ENCODE measurements around the gene PPP1R12C. TPM values are rescaled to one million over a fixed set of nuclear protein-coding genes. Genes with fewer than 3 reads are reported as not detected.

Gene PPP1R12C
- total RNA-seq, 3 donors from 2014 or later, result 68.3 to 148 (median 91.7) TPM

DNA sequence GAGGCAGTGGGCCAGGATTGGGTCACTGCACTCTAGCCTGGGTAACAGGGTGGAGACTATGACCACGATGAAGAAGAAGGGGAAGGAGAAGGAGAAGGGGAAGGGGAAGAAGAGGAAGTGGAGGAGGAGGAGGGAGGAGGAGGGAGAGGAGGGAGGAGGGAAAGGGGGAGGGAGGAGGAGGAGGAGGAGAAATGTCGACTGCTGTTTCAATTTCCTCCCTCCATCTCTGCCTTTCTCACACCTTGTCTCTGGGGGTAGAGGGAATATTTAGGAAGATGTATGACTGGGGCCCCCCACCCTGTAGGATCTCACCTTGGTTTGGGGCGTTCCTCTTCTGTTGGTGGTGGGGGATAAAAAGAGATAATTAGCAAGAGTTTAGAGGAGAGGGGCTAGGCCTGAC, 27.8 kb upstream of the PPP1R12C start:
- H3K4me1 ChIP-seq, result no peaks in the 10 kb centered on the region
- TF ChIP-seq CTCF (IDR thresholded peaks at IDR 0.05) (no peak), POLR2A (IDR thresholded peaks at IDR 0.05) (no peak), POLR2AphosphoS5 (IDR thresholded peaks at IDR 0.05) (no peak)
- H3K27me3 ChIP-seq, result peaks cover 7 to 87% of the 10 kb centered on the region in 2 donors
- no peaks in the 10 kb centered on the region for H3K9me3 ChIP-seq
- no peak for DNase-seq (ENCODE audit: low spot score in 2 of 2)
- H3K36me3 ChIP-seq, result no peaks in the 10 kb centered on the region
- H3K4me3 ChIP-seq, result no peak overlapping the region
- no peak overlapping the region for H3K27ac ChIP-seq
- intact Hi-C loops (cut with DNase I; ENCODE audit: low total_unique reads), result loop anchor here (5.0 kb wide), 1 partner anchor 97 kb away; no protein-coding TSS in a partner anchor

GRCh38 chr19:55141696-55142095, 24.3 kb upstream of the PPP1R12C start:
- Histone ChIP-seq H3K36me3 (no peaks in the 10 kb centered on the region), H3K9me3 (no peaks in the 10 kb centered on the region), H3K27me3 (peaks cover 7 to 66% of the 10 kb centered on the region in 2 donors), H3K27ac (no peak overlapping the region), H3K4me3 (no peak overlapping the region), H3K4me1 (no peaks in the 10 kb centered on the region)
- intact Hi-C loops (cut with DNase I; ENCODE audit: low total_unique reads), result no loop called here
- DNase-seq (ENCODE audit: low spot score in 2 of 2), result no peak
- TF ChIP-seq CTCF (IDR thresholded peaks at IDR 0.05) (no peak), POLR2AphosphoS5 (IDR thresholded peaks at IDR 0.05) (no peak), POLR2A (IDR thresholded peaks at IDR 0.05) (no peak)

DNA sequence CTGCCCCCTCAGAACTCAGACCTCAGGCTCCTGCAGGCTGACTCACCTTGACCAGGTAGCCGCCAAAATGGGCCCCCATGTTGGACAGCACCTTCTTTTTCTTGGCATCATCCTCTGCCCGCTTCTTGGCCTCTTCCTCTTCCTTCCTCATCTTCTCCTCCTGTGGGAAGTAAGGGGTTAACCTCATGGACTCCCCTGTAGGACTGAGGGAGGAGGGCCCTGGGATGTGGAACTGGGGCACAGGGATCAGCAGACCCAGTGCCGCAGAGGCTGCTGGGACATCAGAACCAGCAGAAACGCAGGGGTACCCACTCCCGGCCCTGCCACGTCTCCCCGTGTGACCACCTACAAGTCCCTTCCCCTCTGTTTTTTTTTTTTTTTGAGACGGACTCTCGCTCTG, 20.5 kb upstream of the PPP1R12C start:
- H3K36me3 ChIP-seq, result no peaks in the 10 kb centered on the region
- no peaks in the 10 kb centered on the region for H3K4me1 ChIP-seq
- TF ChIP-seq POLR2AphosphoS5 (IDR thresholded peaks at IDR 0.05) (no peak), CTCF (IDR thresholded peaks at IDR 0.05) (no peak), POLR2A (IDR thresholded peaks at IDR 0.05) (no peak)
- intact Hi-C loops (cut with DNase I; ENCODE audit: low total_unique reads), result no loop called here
- H3K9me3 ChIP-seq, result no peaks in the 10 kb centered on the region
- no peak overlapping the region for H3K27ac ChIP-seq
- H3K4me3 ChIP-seq, result no peak overlapping the region
- H3K27me3 ChIP-seq, result peaks cover 0 to 51% of the 10 kb centered on the region in 2 donors
- DNase-seq (ENCODE audit: low spot score in 2 of 2), result no peak

DNA sequence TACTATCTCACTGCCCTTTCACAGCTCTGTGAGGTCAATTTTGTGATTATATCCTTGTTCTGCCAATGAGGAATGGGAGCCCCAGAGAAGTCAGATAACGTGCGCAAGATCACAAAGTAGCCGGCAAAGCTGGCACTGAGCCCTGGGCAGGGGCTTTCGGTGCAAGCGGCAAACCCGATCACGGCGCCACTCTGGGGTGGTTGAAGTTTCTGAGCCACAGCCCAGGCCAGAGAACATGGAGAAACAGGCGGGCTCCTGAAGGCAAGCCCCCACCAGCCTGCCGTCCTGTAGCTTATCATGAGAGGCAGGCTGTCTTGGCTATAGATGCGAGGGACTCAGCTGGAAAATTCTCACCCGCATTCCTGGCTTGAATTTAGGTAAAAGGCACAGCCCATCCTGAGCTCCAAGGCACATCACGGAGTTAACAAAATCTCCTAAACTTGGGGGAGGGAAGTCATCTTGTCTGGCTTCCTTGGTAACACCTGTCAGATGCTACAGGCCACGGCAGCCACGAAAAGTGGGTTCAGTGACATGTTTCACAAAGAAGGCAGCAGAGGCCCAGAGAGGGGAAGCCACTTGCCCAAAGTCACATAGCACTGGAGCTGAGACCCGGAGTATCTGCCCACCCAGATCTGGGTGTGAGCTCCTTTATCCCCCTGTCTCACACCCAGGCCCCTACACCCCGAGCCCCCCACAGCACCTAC, 19.1 kb upstream of the PPP1R12C start:
- Histone ChIP-seq H3K9me3 (no peaks in the 10 kb centered on the region), H3K27me3 (peaks cover 0 to 41% of the 10 kb centered on the region in 2 donors), H3K4me3 (no peak overlapping the region), H3K4me1 (no peaks in the 10 kb centered on the region), H3K36me3 (no peaks in the 10 kb centered on the region), H3K27ac (no peak overlapping the region)
- TF ChIP-seq POLR2A (IDR thresholded peaks at IDR 0.05) (no peak), POLR2AphosphoS5 (IDR thresholded peaks at IDR 0.05) (no peak), CTCF (IDR thresholded peaks at IDR 0.05) (no peak)
- intact Hi-C loops (cut with DNase I; ENCODE audit: low total_unique reads), result no loop called here
- no peak for DNase-seq (ENCODE audit: low spot score in 2 of 2)

GRCh38 chr19:55134736-55135135, 17.3 kb upstream of the PPP1R12C start:
- TF ChIP-seq POLR2AphosphoS5 (IDR thresholded peaks at IDR 0.05) (no peak), CTCF (IDR thresholded peaks at IDR 0.05) (no peak), POLR2A (IDR thresholded peaks at IDR 0.05) (no peak)
- H3K4me3 ChIP-seq, result no peak overlapping the region
- no peaks in the 10 kb centered on the region for H3K4me1 ChIP-seq
- H3K27me3 ChIP-seq, result peaks cover 0 to 43% of the 10 kb centered on the region in 2 donors
- H3K36me3 ChIP-seq, result no peaks in the 10 kb centered on the region
- H3K9me3 ChIP-seq, result no peaks in the 10 kb centered on the region
- no peak overlapping the region for H3K27ac ChIP-seq
- no peak for DNase-seq (ENCODE audit: low spot score in 2 of 2)
- intact Hi-C loops (cut with DNase I; ENCODE audit: low total_unique reads), result no loop called here

Data from breast epithelium (tissue), 4 donors.